GM08714 (cell line): ENCODE measurements around the gene NPB.
A peak's percentile ranks its signal among the peaks of the same experiment; 100 is the strongest.

Experiments
- H3K4me3 ChIP-seq: fragments of 200-500 bp; sonication (Bioruptor generic); 2 replicates; pipeline ENCODE4 v1.5.1; 2014; ENCODE audit warnings: mild to moderate bottlenecking, low read length, inconsistent platforms
- ZNF274 ChIP-seq: IDR thresholded peaks from 2 replicates; pipeline ENCODE4 v1.6.1; 2012; ENCODE audit warnings: mild to moderate bottlenecking, low read depth, low read length

NPB gene

DNA sequence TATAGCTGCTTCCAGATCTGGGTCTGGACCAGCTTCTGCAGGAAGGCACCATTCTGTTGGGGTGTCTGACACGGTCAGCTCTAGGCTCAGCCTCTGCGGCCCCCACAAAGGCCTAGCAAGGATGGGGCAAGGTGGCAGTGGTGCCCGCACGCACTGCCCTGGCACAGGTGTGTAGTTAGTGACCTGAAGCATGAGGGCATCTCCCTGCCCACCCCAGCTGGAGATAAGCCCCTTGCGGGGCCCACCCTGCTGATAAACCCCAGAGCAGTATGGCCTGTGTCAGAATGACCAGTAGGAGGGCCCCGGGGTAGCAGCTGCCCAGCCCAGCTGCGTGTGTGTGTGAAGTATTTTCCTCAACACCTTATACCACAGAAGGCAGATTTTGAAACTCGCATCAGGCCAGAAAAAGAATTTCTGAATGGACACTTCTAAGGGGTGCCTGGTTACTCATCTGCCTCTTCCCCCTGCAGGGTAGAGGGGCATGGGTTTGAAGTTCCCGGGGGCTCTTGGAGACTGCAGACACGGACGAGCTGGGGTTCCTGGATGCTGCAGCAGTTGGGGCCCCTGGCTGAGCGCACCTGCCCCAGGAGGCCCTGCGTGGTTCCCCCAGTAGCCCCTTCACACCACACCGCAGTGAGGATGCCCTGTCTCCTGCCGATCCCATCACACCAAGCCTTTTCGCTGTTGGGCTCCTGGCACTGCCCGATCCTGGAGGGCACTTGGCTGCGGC is 35.4 kb upstream of the NPB start:
- H3K4me3 ChIP-seq: no peak overlapping the region
- TF ChIP-seq ZNF274: no peak

DNA sequence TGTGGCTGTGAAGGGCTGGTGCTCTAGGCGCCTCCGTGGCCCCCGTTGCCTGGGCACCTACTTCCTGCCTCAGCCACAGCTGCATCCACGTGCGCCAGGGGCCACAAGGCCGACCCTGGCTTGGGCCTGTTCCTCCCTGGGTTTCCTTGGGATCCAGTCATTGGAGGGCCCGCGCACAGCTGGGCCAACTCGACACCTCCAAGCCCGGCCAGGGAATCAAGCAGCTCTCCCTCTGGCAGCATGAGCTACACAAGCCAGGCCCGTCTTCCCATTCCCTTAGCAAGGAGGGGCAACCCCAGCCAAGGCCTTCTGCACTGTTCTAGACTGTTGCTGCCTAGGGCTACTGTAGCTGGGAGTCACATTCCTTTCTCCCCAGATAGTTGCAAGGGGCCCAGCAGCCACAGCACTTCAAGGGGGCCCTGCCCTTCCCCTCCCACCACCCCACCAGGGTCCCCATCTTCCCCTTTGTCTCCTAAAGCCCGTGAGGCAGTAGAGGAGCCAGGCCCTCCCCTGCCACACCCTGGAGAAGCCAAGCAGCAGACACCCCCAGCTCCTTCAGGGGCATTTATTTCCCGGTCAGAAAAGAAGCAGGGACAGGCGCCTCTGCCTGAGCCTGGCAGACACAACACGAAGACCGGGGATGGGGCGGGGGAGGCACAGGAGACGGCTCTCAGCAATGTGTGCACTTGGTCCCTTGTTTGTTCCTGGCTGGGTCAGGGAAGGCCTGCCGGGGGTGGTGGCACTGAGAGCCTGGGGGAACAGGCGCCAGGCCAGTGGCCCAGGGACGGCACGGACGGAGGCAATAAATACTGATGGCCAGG is 34.7 kb upstream of the NPB start:
- TF ChIP-seq ZNF274: no peak
- H3K4me3 ChIP-seq: no peak overlapping the region

DNA sequence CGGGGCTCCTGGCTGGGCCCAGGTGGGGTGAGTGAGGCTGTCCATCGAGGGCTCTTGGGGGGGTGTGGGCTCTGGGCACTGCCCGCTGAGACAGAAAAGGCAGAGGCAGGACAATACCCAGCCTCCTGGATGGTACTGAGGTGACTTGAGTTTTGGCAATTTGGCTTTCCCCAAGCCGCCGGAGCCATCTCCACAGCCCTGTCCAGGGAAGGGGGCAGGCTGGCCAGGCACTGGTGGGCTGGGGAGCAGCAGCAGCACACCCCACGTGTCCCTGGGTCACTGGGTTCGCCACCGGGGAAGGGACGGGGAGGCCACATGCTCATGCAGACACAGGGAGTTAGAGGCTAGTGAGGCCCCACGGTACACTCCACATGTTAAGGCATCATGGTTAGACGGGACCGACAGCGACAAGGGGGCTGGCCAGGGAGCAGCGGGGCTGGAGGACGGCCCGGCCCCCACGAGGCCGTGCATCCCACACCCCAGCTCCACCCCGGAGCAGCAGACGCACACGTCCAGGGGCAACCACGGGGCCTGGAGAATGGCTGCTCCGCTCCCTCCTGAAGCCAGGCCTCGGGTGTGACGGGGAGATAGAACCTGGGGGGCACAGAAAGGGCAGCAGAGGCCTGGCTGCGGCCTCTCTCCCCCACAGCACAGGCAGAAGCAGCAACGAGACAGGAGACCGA is 33.9 kb upstream of the NPB start:
- no peak for TF ChIP-seq ZNF274
- no peak overlapping the region for H3K4me3 ChIP-seq

DNA sequence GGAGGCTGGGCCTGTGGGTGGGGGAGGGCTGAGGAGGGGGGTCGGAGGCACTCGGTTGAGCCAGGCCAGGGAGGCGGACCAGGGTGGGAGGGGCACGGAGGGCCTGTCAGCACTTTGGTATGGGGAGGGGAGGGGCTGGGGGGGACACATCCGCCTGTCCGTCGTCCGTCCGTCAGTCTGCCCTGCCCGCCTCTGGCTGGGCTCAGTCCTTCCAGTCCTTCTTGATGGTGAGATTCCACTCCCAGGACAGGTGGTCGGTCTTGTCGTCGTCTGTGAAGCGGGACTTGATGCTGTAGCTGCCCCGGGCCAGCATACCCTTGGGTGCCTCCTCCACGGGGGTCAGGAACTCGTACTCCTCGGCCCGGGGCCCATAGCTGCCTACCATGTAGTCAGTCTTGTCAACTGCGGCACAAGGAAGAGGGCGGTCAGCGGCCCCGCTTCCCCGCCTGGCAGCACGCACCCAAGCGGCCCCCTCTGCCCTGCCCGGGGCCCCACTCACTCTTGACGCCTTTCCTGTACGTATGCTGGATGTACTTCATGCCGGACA is 33.3 kb upstream of the NPB start:
- H3K4me3 ChIP-seq: no peak overlapping the region; the same call in 1 of the 2 replicates
- no peak for TF ChIP-seq ZNF274

- TF ChIP-seq ZNF274: no peak
- peak overlapping the region; percentile 94 for H3K4me3 ChIP-seq
These were observed 32.6 kb upstream of the NPB start for GRCh38 chr17:81869221-81870130.

GRCh38 chr17:81870131-81870980 is 31.7 kb upstream of the NPB start:
- peak overlapping the region; percentile 94 for H3K4me3 ChIP-seq
- TF ChIP-seq ZNF274: no peak

DNA sequence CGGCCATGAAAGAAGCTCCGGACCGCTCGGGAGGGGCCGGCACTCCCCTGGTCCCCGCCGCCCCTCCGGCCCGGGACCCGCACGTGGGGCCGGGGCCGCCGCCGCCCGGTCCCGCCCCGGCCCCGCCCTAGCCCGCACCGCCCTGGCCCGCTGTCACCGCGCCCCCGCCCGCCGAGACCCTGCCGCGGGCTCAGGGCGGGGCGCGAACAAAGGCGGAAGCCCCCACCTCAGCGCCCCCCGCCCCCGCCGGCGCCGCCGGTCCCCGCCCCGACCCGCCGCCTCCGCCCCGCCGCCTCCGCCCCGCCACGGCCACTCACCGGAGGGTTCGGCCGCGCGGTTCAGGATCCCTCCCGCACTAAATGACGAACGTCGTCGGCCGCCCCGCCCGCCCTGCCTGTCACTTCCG is 31.1 kb upstream of the NPB start, which contains the start of gene ARHGDIA:
Gene ARHGDIA (minus strand): TSS at position 357 of the 406 bp plus-strand sequence. CDS start 1,407 bp downstream, outside the sequence.
- peak within 1 kb of the TSS; percentile 94 for H3K4me3 ChIP-seq
- no peak for TF ChIP-seq ZNF274

DNA sequence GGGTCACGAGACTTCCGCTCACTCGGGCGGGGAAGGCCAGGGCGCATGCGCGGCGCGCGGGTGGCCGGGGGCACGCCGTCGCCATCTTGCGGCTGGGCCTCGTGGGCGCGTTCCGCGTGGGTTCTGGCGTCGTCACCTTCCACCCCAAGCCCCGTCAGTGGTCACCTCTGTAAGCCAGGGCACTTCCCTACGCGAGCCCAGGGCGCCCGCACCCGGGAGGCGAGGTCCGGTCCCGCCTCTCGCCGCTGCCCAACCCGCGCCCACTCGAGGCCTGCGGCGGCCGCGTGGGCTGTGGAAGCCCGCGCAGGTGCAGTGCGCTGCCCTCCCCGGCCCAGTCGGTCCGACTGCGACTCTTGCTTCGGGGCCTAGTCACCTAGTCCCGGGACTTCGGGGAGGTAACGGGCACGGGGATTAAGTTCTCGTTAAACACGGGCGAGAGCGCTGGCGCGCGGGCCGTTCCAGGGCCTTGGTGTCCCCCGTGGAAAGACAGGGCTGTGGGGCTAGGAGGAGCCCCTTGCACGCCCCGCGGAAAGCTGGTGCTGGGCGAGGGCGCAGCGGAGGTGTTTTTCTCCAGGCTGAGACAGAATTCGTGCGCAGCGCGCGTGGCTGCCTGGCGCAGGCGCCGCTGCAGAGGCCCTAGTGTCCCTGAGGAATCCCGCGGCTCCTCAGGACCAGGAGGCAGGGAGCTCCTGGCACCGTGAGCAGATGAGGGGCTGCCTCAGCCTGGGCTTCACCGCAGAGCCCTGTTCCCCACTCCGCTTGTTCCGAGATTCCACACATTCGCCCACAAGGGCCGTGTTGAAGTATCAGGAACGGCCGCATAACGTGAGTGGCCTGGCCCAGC is 30.4 kb upstream of the NPB start:
- peak overlapping the region; percentile 68 for H3K4me3 ChIP-seq
- TF ChIP-seq ZNF274: no peak

DNA sequence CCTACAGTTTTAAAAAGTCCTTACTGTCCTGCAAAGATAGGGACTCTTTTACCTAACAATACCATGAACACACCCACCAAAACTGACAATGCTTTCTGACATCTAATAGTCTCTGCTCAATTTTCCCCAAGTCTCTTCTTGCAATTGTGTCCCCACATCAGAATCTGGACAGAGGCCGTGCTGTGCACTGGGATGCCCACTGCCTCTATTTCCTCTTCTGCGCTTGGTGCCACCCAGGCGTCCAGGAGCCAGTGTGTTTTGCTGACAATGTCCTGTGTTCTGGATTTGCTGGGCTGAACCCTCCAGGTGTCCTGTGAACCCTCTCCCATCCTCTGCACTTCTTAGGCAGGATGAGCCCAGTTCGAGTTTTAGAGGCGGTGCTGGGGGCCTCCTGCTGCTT is 24.5 kb upstream of the NPB start:
- no peak for TF ChIP-seq ZNF274
- no peak overlapping the region for H3K4me3 ChIP-seq

DNA sequence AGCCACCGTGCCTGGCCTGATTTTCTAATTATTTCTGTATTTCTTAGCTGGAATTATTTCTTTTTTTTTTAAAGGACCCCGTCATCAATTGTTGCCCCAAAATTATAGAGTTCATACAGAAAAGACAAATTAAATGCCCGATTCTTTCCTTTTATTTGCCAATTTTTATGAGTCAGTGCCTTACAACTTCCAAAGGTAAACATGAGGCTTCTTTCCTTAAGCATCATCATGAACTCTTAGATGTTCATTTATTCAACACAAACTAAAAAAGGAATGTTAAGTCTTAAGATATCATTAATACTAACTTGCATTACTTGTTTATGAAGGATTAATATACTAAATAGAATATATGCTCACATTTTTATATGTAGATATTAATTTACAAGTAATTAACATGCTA is 23.7 kb upstream of the NPB start:
- no peak overlapping the region for H3K4me3 ChIP-seq
- no peak for TF ChIP-seq ZNF274

DNA sequence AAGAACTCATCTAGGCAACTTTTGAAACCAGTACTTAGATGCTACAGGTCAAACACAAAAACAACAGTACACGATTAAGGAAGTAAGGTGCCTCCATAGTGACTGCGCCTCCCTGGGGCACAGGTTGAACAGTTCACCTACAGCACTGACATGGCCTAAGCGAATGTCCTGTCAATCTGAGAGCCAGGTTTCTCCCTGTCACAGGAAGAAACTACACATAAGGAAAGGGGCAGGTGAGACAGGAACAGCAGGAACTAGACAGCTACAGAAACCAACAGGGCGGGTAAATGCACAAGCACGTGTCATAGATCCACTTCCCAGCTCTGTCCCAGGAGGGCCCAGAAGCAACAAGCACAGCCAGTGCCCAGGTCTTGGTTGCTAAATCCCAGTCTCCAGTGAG is 22.9 kb upstream of the NPB start:
- TF ChIP-seq ZNF274: no peak
- no peak overlapping the region for H3K4me3 ChIP-seq

GRCh38 chr17:81884520-81884919 is 17.5 kb upstream of the NPB start:
- TF ChIP-seq ZNF274: no peak
- H3K4me3 ChIP-seq: no peak overlapping the region
